MCF 10A (cell line): ENCODE data around the gene TMEM252. TPM values are rescaled to one million over a fixed set of nuclear protein-coding genes. Genes with fewer than 3 reads are reported as not detected.
A peak's percentile ranks its signal among the peaks of the same experiment; 100 is the strongest.

Experiments
- BruUV-seq: library from RNA; stranded (reverse); fragments of 400-500 nt; replicated peaks from 2 replicates; lab custom pipeline; 2021; lab: Mats Ljungman, UMichigan
- CTCF ChIA-PET: fragments of 300-600 bp; sonication (Branson Sonifier 250); formaldehyde crosslinking; extraction: SDS; loops from one replicate; lab custom pipeline; 2021; ENCODE audit warnings: antibody characterized with exemption, inconsistent platforms; lab: Yijun Ruan, JAX
- POLR2A ChIA-PET: fragments of 300-600, 350-650 bp; sonication (Branson Sonifier 250); formaldehyde crosslinking; extraction: SDS; loops from one replicate; lab custom pipeline; 2020; ENCODE audit warnings: antibody characterized with exemption, inconsistent platforms; lab: Yijun Ruan, JAX
- DNase-seq: peaks from one replicate; pipeline ENCODE4 v3.0.0-alpha.2; 2018; ENCODE audit not compliant: unreplicated experiment
- H3K27ac Mint-ChIP-seq: one replicate; pipeline ENCODE4 v1.8.0; 2022; ENCODE audit warnings: mild to moderate bottlenecking, low read depth, mixed read lengths; ENCODE audit not compliant: unreplicated experiment
- H3K27me3 Mint-ChIP-seq: one replicate; pipeline ENCODE4 v1.8.0; 2022; ENCODE audit warnings: mixed read lengths; ENCODE audit not compliant: insufficient read depth, unreplicated experiment
- H3K36me3 Mint-ChIP-seq: one replicate; pipeline ENCODE4 v1.8.0; 2022; ENCODE audit warnings: mild to moderate bottlenecking, moderate library complexity, mixed read lengths; ENCODE audit not compliant: insufficient read depth, unreplicated experiment
- H3K4me1 Mint-ChIP-seq: one replicate; pipeline ENCODE4 v1.8.0; 2022; ENCODE audit warnings: mixed read lengths; ENCODE audit not compliant: insufficient read depth, unreplicated experiment
- H3K4me3 Mint-ChIP-seq: one replicate; pipeline ENCODE4 v1.8.0; 2022; ENCODE audit warnings: mild to moderate bottlenecking, moderate library complexity, mixed read lengths; ENCODE audit not compliant: unreplicated experiment
- H3K9me3 Mint-ChIP-seq: one replicate; pipeline ENCODE4 v1.8.0; 2022; ENCODE audit warnings: mixed read lengths; ENCODE audit not compliant: unreplicated experiment
- intact Hi-C: fragments of 100-400 bp; cut with micrococcal nuclease; formaldehyde crosslinking; loops from 2 replicates; pipeline ENCODE4 v1.14.1; 2022
- total RNA-seq: library from RNA; stranded (reverse); gene quantifications from 2 replicates; pipeline ENCODE4 v1.2.3, GENCODE V29; 2022
- TF ChIP-seq, protein P1 (sequence below): fragments of 200-600 bp; IDR thresholded peaks from one replicate; pipeline ENCODE4 v1.8.0; 2022; ENCODE audit warnings: antibody characterized with exemption, mild to moderate bottlenecking; ENCODE audit not compliant: unreplicated experiment

Gene TMEM252
- total RNA-seq, 1 experiment from 2014 or later, result not detected

DNA sequence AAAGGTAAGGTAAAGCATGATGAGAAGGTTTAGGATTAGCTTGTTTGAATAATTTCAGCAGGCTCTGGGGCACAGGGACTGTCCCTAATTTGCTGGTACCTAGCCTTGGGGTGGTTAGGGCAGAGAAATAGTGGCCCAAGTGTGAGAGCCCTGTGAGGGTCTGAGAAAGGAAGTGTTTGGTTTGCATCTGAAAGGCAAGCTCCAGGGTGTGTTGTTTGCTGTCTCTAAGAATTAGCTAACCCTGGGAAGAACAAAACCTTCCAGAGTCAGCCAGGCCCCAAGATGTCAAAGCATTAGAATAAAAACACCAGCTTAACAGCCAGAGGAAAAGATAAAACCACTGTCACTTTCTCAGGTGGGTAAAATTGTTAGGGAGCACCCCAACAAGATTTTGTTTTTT lies 31.0 kb downstream of the TMEM252 start:
- no TSS peak for BruUV-seq
- TF ChIP-seq, protein P1, sequence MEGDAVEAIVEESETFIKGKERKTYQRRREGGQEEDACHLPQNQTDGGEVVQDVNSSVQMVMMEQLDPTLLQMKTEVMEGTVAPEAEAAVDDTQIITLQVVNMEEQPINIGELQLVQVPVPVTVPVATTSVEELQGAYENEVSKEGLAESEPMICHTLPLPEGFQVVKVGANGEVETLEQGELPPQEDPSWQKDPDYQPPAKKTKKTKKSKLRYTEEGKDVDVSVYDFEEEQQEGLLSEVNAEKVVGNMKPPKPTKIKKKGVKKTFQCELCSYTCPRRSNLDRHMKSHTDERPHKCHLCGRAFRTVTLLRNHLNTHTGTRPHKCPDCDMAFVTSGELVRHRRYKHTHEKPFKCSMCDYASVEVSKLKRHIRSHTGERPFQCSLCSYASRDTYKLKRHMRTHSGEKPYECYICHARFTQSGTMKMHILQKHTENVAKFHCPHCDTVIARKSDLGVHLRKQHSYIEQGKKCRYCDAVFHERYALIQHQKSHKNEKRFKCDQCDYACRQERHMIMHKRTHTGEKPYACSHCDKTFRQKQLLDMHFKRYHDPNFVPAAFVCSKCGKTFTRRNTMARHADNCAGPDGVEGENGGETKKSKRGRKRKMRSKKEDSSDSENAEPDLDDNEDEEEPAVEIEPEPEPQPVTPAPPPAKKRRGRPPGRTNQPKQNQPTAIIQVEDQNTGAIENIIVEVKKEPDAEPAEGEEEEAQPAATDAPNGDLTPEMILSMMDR, result no peak
- no peak for DNase-seq
- CTCF ChIA-PET, result interaction anchor here (0.6 to 4.0 kb wide), 8 partner anchors 11 to 166 kb away, joined by 3 to 26 read pairs (median 10); no protein-coding TSS in a partner anchor
- POLR2A ChIA-PET, result no interaction called here
- no peak overlapping the region for H3K4me3 Mint-ChIP-seq
- H3K27ac Mint-ChIP-seq, result peak overlapping the region; percentile 8
- no peaks in the 10 kb centered on the region for H3K9me3 Mint-ChIP-seq
- H3K4me1 Mint-ChIP-seq, result peaks cover 2% of the 10 kb centered on the region
- H3K36me3 Mint-ChIP-seq, result no peaks in the 10 kb centered on the region
- H3K27me3 Mint-ChIP-seq, result no peaks in the 10 kb centered on the region
- intact Hi-C loops, result loop anchor here (5.0 kb wide), 1 partner anchor 58 kb away; no protein-coding TSS in a partner anchor

DNA sequence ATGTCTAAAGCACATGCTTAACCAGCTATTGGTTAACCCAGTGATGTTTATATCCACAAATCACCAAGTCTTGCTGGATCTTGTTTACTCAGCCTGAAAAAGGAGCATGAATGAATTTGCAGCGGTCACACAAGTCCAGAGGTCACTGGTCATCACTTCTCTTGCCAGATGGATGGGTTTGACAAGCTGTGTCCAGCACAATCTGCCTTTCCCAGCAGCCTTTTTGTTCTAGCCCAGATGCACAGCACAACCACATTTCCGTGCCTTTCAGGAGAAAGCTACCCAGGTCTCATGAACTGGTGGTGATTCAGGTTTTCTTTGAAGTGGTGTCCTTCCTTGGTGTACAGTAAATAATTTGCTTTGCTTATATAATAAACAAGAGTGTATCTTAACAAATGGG lies 32.1 kb downstream of the TMEM252 start:
- H3K4me1 Mint-ChIP-seq, result no peaks in the 10 kb centered on the region
- H3K9me3 Mint-ChIP-seq, result no peaks in the 10 kb centered on the region
- no peak for DNase-seq
- intact Hi-C loops, result loop anchor here (5.0 kb wide), 1 partner anchor 59 kb away; no protein-coding TSS in a partner anchor
- BruUV-seq, result no TSS peak
- no peaks in the 10 kb centered on the region for H3K36me3 Mint-ChIP-seq
- H3K4me3 Mint-ChIP-seq, result no peak overlapping the region
- ChIA-PET POLR2A (no interaction called here), CTCF (interaction anchor here (0.7 to 4.0 kb wide), 22 partner anchors 9 to 524 kb away, joined by 3 to 26 read pairs (median 4); no protein-coding TSS in a partner anchor)
- H3K27me3 Mint-ChIP-seq, result no peaks in the 10 kb centered on the region
- no peak overlapping the region for H3K27ac Mint-ChIP-seq
- TF ChIP-seq, protein P1, result no peak

GRCh38 chr9:68507806-68508145 lies 32.9 kb downstream of the TMEM252 start:
- H3K36me3 Mint-ChIP-seq, result no peaks in the 10 kb centered on the region
- TF ChIP-seq, protein P1, result no peak
- H3K27me3 Mint-ChIP-seq, result no peaks in the 10 kb centered on the region
- DNase-seq, result no peak
- POLR2A ChIA-PET, result no interaction called here
- no peak overlapping the region for H3K4me3 Mint-ChIP-seq
- H3K27ac Mint-ChIP-seq, result no peak overlapping the region
- H3K9me3 Mint-ChIP-seq, result no peaks in the 10 kb centered on the region
- no peaks in the 10 kb centered on the region for H3K4me1 Mint-ChIP-seq
- CTCF ChIA-PET, result interaction anchor here (0.6 to 4.0 kb wide), 22 partner anchors 9 to 688 kb away, joined by 3 to 26 read pairs (median 4); no protein-coding TSS in a partner anchor
- intact Hi-C loops, result loop anchor here (1.0 to 5.0 kb wide), 2 partner anchors 60 to 492 kb away; no protein-coding TSS in a partner anchor
- BruUV-seq, result no TSS peak

GRCh38 chr9:68507130-68507805 lies 33.4 kb downstream of the TMEM252 start:
- intact Hi-C loops, result loop anchor here (1.0 to 5.0 kb wide), 2 partner anchors 60 to 492 kb away; no protein-coding TSS in a partner anchor
- peak; percentile 36 for DNase-seq
- CTCF ChIA-PET, result interaction anchor here (0.6 to 4.0 kb wide), 28 partner anchors 8 to 789 kb away, joined by 3 to 26 read pairs (median 4); partner anchors contain the start of gene FXN
- no peak overlapping the region for H3K27ac Mint-ChIP-seq
- H3K4me1 Mint-ChIP-seq, result no peaks in the 10 kb centered on the region
- no peaks in the 10 kb centered on the region for H3K9me3 Mint-ChIP-seq
- H3K36me3 Mint-ChIP-seq, result no peaks in the 10 kb centered on the region
- POLR2A ChIA-PET, result no interaction called here
- no peaks in the 10 kb centered on the region for H3K27me3 Mint-ChIP-seq
- TF ChIP-seq, protein P1, result peak; percentile 63
- no TSS peak for BruUV-seq
- H3K4me3 Mint-ChIP-seq, result no peak overlapping the region
